Peyer's patch (tissue), 4 donors: Measurements from ENCODE around the gene APBB3. TPM values are rescaled to one million over a fixed set of nuclear protein-coding genes. Genes with fewer than 3 reads are reported as not detected.
"Not testable (repeated sequence)": the region's sequence is repeated elsewhere in the genome, so short reads cannot be mapped to it uniquely, and the experiment has no call there.

Experiments
- DNase-seq, 3 donors: peaks; one replicate each; pipeline ENCODE4 v3.0.0-alpha.2; 2017 to 2019
- H3K27ac ChIP-seq, 4 donors: fragments of 200-600 bp; sonication (generic); one replicate each; pipeline ENCODE4 v1.5.1; 2016 to 2019
- H3K27me3 ChIP-seq, 2 donors: fragments of 200-600 bp; sonication (generic); one replicate each; pipeline ENCODE4 v1.5.1; 2019
- H3K36me3 ChIP-seq, 3 donors: fragments of 200-600 bp; sonication (generic); one replicate each; pipeline ENCODE4 v1.5.1; 2016 to 2019
- H3K4me1 ChIP-seq, 4 donors: fragments of 200-600 bp; sonication (generic); one replicate each; pipeline ENCODE4 v1.5.1; 2016 to 2019
- H3K4me3 ChIP-seq, 4 donors: fragments of 200-600 bp; sonication (generic); 1 replicate in 3 of 4; 2 replicates in 1 of 4; pipeline ENCODE4 v1.5.1; 2016 to 2019; ENCODE audit warnings: mild to moderate bottlenecking in 1 of 4
- H3K9me3 ChIP-seq, 4 donors: fragments of 200-600 bp; sonication (generic); one replicate each; pipeline ENCODE4 v1.5.1; 2016 to 2019; ENCODE audit warnings: mild to moderate bottlenecking in 1 of 4
- POLR2A ChIP-seq, 2 donors: fragments of 450-650 bp; IDR thresholded peaks; one replicate each; pipeline ENCODE4 v1.5.1; 2017; ENCODE audit warnings: antibody characterized with exemption in 2 of 2, mild to moderate bottlenecking in 2 of 2, moderate library complexity in 2 of 2
- total RNA-seq, 4 donors: library from RNA; depleted of rRNA; stranded (reverse); fragments of >200 nt; gene quantifications; one replicate each; pipeline ENCODE4 v1.1.0, GENCODE V29; 2016
- TF ChIP-seq, protein P1 (sequence below), 6 experiments: fragments of 450-650 bp in 4 of 6; fragments of 200-600 bp in 2 of 6; sonication (generic) in 1 of 6; IDR thresholded peaks; one replicate each; pipeline ENCODE4 v1.5.1; 2017 to 2019; ENCODE audit warnings: antibody characterized with exemption in 6 of 6, mild to moderate bottlenecking in 3 of 6, moderate library complexity in 1 of 6

The APBB3 gene
- total RNA-seq, 4 donors from 2014 or later, result 21.7 to 78.5 (median 62.4) TPM

DNA sequence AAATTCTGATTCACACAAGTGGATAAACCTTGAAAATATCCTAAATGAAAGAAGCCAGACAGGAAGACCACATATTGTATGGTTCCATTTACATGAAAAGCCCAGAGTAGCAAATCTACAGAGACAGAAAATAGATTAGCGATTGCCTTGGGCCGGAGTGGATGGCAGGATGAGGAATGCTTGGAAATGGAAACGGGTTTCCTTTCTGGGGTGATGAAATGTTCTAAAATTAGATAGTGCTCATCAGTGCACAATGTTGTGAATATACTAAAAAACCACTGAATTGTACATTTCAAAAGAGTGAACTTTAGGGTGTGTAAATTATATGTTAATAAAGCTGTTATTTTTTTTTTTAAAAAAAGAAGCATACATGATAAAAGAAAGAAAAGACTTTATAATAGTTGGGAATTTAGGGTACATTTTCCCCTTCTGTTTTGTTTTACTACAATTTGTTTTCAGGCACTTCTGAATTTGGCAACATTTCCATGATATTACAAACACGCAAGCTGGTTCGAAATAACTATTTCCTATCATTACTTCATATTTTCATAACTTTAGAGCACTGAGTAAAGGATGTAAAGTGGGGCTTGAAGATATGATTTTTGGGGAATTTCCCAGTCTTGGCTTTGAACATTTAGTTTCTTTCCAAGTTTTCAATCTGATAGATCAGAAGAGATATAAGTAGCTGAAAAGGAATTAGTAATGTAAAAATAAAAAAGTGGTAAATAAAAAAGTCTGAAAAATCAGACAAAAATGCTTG is 24.1 kb upstream of the APBB3 start:
- H3K9me3 ChIP-seq, result no peaks in the 10 kb centered on the region
- DNase-seq, result no peak
- no peak overlapping the region for H3K4me3 ChIP-seq
- no peaks in the 10 kb centered on the region for H3K27me3 ChIP-seq
- H3K27ac ChIP-seq, result peak overlapping the region in 2 of 4 donors; percentile 19 to 43
- H3K36me3 ChIP-seq, result no peaks in the 10 kb centered on the region
- no peaks in the 10 kb centered on the region for H3K4me1 ChIP-seq
- no peak for TF ChIP-seq POLR2A (IDR thresholded peaks at IDR 0.05)
- TF ChIP-seq, protein P1, sequence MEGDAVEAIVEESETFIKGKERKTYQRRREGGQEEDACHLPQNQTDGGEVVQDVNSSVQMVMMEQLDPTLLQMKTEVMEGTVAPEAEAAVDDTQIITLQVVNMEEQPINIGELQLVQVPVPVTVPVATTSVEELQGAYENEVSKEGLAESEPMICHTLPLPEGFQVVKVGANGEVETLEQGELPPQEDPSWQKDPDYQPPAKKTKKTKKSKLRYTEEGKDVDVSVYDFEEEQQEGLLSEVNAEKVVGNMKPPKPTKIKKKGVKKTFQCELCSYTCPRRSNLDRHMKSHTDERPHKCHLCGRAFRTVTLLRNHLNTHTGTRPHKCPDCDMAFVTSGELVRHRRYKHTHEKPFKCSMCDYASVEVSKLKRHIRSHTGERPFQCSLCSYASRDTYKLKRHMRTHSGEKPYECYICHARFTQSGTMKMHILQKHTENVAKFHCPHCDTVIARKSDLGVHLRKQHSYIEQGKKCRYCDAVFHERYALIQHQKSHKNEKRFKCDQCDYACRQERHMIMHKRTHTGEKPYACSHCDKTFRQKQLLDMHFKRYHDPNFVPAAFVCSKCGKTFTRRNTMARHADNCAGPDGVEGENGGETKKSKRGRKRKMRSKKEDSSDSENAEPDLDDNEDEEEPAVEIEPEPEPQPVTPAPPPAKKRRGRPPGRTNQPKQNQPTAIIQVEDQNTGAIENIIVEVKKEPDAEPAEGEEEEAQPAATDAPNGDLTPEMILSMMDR (IDR thresholded peaks at IDR 0.05), result no peak

DNA sequence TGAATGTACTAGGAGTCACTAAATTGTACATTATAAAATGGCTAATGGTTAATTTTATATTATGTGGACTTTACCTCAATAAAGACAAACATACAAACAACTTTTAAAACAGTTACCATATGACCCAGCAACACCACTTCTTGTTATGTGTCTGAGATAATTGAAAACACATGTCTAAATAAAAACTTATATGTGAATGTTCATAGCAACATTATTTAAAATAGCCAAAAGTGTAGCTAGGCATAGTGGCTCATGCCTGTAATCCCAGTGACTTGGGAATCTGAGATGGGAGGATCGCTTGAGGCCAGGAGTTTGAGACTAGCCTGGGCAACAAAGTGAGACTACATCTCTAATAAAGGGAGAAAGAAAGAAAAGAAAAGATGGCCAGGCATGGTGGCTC is 23.1 kb upstream of the APBB3 start:
- Histone ChIP-seq H3K9me3 (no peaks in the 10 kb centered on the region), H3K36me3 (no peaks in the 10 kb centered on the region), H3K4me3 (no peak overlapping the region), H3K4me1 (no peaks in the 10 kb centered on the region), H3K27me3 (no peaks in the 10 kb centered on the region), H3K27ac (no peak overlapping the region)
- TF ChIP-seq, protein P1 (IDR thresholded peaks at IDR 0.05), result no peak
- TF ChIP-seq POLR2A (IDR thresholded peaks at IDR 0.05), result no peak
- no peak for DNase-seq

DNA sequence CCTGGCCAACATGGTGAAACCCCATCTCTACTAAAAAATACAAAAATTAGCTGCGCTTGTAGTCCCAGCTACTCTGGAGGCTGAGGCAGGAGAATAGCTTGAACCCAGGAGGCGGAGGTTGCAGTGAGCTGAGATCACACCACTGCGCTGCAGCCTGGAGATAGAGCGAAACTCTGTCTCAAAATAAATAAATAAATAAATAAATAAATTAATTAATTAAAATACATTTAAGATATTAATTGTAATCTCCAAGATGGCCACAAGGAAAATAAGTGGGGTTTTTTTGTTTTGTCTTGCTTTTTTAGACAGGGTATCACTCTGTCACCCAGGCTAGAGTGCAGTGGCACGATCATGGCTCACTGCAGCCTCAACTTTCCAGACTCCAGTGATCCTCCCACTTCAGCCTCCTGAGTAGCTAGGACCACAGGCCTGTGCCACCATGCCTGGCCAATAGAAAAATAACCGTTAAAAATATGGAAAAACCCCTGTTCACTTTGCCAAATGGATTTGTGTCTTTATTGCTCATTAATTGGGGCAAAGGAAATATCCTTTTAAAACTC is 14.9 kb upstream of the APBB3 start:
- H3K4me3 ChIP-seq, H3K27ac ChIP-seq, H3K36me3 ChIP-seq, H3K9me3 ChIP-seq, DNase-seq, H3K4me1 ChIP-seq, H3K27me3 ChIP-seq: not testable (repeated sequence)

- no peak overlapping the region for H3K4me3 ChIP-seq
- no peaks in the 10 kb centered on the region for H3K4me1 ChIP-seq
- TF ChIP-seq POLR2A (IDR thresholded peaks at IDR 0.05), result no peak
- TF ChIP-seq, protein P1 (IDR thresholded peaks at IDR 0.05), result no peak
- H3K27ac ChIP-seq, result no peak overlapping the region
- no peaks in the 10 kb centered on the region for H3K27me3 ChIP-seq
- no peaks in the 10 kb centered on the region for H3K36me3 ChIP-seq
- DNase-seq, result no peak
- H3K9me3 ChIP-seq, result no peaks in the 10 kb centered on the region
Observed at GRCh38 chr5:140576776-140577201, 12.4 kb upstream of the APBB3 start.

GRCh38 chr5:140575309-140575708 is 10.9 kb upstream of the APBB3 start:
- H3K4me3 ChIP-seq, result no peak overlapping the region
- DNase-seq, result peak in 2 of 3 donors; percentile 71
- H3K27ac ChIP-seq, result no peak overlapping the region

DNA sequence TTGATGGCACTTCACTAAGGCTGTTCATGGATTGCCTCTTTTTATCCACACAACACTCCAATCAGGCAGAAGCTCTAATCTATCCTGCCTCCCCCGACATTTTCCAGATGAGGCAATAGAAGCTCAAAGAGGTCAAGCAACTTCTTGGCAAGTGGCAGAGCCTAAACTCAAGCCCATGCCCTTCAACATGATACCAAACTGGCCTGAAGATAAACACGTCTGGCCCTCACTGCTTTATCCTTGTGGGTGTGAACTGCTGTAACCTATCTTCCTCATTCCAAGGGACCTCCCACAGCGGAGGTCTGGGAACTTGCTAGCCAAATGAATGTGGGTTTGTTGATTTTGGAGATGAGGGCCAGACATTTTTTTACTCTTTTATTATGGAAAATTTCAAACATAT is 9.8 kb upstream of the APBB3 start:
- Histone ChIP-seq H3K27me3 (no peaks in the 10 kb centered on the region), H3K4me3 (no peak overlapping the region), H3K36me3 (no peaks in the 10 kb centered on the region), H3K27ac (no peak overlapping the region), H3K9me3 (no peaks in the 10 kb centered on the region), H3K4me1 (peaks cover 0 to 8% (median under 1%) of the 10 kb centered on the region in 4 donors)
- TF ChIP-seq, protein P1 (IDR thresholded peaks at IDR 0.05), result no peak
- no peak for TF ChIP-seq POLR2A (IDR thresholded peaks at IDR 0.05)
- DNase-seq, result peak in 1 of 3 donors; percentile 45

More at GRCh38 chr5:140575309-140575708, 10.9 kb upstream of the APBB3 start:
- H3K9me3 ChIP-seq, result no peaks in the 10 kb centered on the region
- no peaks in the 10 kb centered on the region for H3K27me3 ChIP-seq
- H3K36me3 ChIP-seq, result no peaks in the 10 kb centered on the region
- TF ChIP-seq, protein P1 (IDR thresholded peaks at IDR 0.05), result peak in 4 of 6 experiments; percentile 20 to 55 (median 52)
- no peak for TF ChIP-seq POLR2A (IDR thresholded peaks at IDR 0.05)
- no peaks in the 10 kb centered on the region for H3K4me1 ChIP-seq
